Measurements from ENCODE around the gene IGDCC3. TPM values are rescaled to one million over a fixed set of nuclear protein-coding genes. Genes with fewer than 3 reads are reported as not detected.

The IGDCC3 gene
- total and polyA plus RNA-seq, 2 donors (not counting 3 experiments of a cell fraction or from before 2014, with no cell fraction given), result 0.03 TPM; not detected in 1

DNA sequence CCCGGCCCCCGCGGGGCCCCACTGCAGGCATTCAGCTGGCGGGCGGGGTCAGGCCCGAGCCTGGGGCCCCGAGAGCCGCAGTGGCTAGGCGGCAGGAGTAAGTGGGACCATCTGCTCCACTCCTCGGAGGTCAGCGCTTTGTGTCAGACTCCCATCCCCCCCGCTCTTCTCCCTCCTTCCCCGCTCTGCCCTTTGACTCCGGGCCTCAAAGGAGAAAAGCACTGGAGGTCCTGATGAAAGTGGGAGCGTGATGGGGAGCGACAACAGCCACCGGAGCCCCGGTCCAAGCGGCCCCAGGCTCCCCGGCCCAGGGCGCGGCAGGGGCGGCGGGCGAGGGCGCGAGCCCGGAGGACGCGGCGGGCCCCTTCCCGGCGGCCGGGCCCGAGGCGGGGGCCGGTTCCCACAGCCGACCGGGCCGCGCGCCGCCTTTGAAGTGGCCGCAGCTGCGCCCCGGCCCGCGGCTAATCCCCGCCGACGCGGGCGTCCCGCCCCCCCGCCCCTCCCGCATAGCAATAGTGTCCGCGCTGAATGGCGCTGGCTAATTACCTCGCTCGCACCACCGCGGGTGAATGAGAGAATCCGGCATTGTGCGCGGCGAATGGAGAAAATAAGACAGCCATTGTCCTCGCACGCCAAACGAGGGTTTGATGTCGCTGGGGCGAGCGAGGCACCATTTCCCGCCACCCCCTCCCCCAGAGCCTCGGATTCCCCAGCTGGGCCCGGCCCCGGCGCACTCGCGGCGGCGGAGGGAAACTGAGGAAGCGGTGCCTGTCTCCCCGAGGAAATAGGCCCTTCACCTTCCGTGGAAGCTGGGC lies 22.4 kb downstream of the IGDCC3 start:
- Histone ChIP-seq H3K36me3 (ENCODE audit: control insufficient read depth in 2 of 2, extremely low read depth in 1 of 2, insufficient read depth in 2 of 2, low read length in 2 of 2) (no peaks in the 10 kb centered on the region), H3K9me1 (replicated peaks; ENCODE audit: control insufficient read depth, extremely low read depth, insufficient read depth, low read length) (no peaks in the 10 kb centered on the region), H3K79me2 (ENCODE audit: control insufficient read depth, insufficient read depth, low read length) (no peaks in the 10 kb centered on the region), H2AFZ (ENCODE audit: low read depth, low read length) (peak overlapping the region; percentile 27), H3K9ac (replicated peaks; ENCODE audit: extremely low read depth, insufficient read depth, low read length) (no peak overlapping the region), H4K20me1 (replicated peaks; ENCODE audit: control insufficient read depth, extremely low read depth, insufficient read depth, low read length) (no peaks in the 10 kb centered on the region), H3K27me3 (ENCODE audit: control insufficient read depth in 2 of 2, insufficient read depth in 2 of 2, low read length in 2 of 2) (peaks cover 32 to 35% of the 10 kb centered on the region in 2 experiments), H3K4me2 (ENCODE audit: insufficient read depth, low read length) (no peak overlapping the region), H3K27ac (ENCODE audit: insufficient read depth, low read depth, low read length) (no peak overlapping the region), H3K4me3 (replicated peaks in 1 of 3; ENCODE audit: insufficient read depth in 1 of 3, low read depth in 1 of 3, low read length in 3 of 3) (peak overlapping the region in 1 of 3 experiments; percentile 24), H3K4me1 (ENCODE audit: control insufficient read depth, extremely low read depth, insufficient read depth, low read length) (no peaks in the 10 kb centered on the region), H3K9me3 (replicated peaks; ENCODE audit: control insufficient read depth, insufficient read depth, low read length) (no peaks in the 10 kb centered on the region)
- DNase-seq (ENCODE audit: low read depth, low spot score), result no peak
- dilution Hi-C loops (cut with MboI; ENCODE audit: extremely low pct_ligation_motif_present, low sequenced_read_pairs), result no loop called here
- ChIA-PET CTCF (no interaction called here), POLR2A (no interaction called here)
- no peak for FAIRE-seq
- intact Hi-C loops (cut with micrococcal nuclease), result no loop called here
- no TSS peak for BruUV-seq (replicated peaks)
- TF ChIP-seq MYC (IDR thresholded peaks at IDR 0.05; ENCODE audit: low read depth, low read length) (no peak), EZH2 (IDR thresholded peaks at IDR 0.05; ENCODE audit: borderline replicate concordance, low read depth, low read length, severe bottlenecking) (no peak), POLR2A (IDR thresholded peaks at IDR 0.05; ENCODE audit: low read depth, low read length) (no peak), JUN (IDR thresholded peaks at IDR 0.05; ENCODE audit: borderline replicate concordance, insufficient read depth, insufficient read length, low read depth) (no peak), POLR2AphosphoS5 (IDR thresholded peaks at IDR 0.05; ENCODE audit: insufficient read depth, low read depth, low read length) (no peak), FOS (IDR thresholded peaks at IDR 0.05; ENCODE audit: borderline replicate concordance, insufficient read depth, low read length) (no peak), GATA2 (IDR thresholded peaks at IDR 0.05; ENCODE audit: insufficient read depth, insufficient read length, low read depth, low read length) (no peak)
- TF ChIP-seq, protein P1, sequence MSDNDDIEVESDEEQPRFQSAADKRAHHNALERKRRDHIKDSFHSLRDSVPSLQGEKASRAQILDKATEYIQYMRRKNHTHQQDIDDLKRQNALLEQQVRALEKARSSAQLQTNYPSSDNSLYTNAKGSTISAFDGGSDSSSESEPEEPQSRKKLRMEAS (IDR thresholded peaks at IDR 0.05; ENCODE audit: insufficient read depth, insufficient read length), result no peak
- TF ChIP-seq, protein P2, sequence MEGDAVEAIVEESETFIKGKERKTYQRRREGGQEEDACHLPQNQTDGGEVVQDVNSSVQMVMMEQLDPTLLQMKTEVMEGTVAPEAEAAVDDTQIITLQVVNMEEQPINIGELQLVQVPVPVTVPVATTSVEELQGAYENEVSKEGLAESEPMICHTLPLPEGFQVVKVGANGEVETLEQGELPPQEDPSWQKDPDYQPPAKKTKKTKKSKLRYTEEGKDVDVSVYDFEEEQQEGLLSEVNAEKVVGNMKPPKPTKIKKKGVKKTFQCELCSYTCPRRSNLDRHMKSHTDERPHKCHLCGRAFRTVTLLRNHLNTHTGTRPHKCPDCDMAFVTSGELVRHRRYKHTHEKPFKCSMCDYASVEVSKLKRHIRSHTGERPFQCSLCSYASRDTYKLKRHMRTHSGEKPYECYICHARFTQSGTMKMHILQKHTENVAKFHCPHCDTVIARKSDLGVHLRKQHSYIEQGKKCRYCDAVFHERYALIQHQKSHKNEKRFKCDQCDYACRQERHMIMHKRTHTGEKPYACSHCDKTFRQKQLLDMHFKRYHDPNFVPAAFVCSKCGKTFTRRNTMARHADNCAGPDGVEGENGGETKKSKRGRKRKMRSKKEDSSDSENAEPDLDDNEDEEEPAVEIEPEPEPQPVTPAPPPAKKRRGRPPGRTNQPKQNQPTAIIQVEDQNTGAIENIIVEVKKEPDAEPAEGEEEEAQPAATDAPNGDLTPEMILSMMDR (IDR thresholded peaks at IDR 0.05; ENCODE audit: extremely low read depth in 1 of 2, insufficient read depth in 1 of 2, low read depth in 1 of 2, low read length in 2 of 2), result no peak
